SK-N-SH treated with all-trans-retinoic acid at 6 μM for 48 hours (cell line): ENCODE results near the gene SMARCA2.

Experiments
- ATAC-seq: fragments of 200-7000 bp; cut with Tn5 transposase; 3 replicates; pipeline ENCODE4 v1.9.1; 2020; ENCODE audit warnings: mild to moderate bottlenecking, moderate library complexity
- ARNTL ChIP-seq: fragments of 450-650 bp; formaldehyde crosslinking; IDR thresholded peaks from 2 replicates; pipeline ENCODE4 v1.5.0; 2020; ENCODE audit warnings: low read depth, mild to moderate bottlenecking, moderate library complexity, borderline replicate concordance
- BACH2 ChIP-seq: fragments of 250-450 bp; sonication (Bioruptor Pico); IDR thresholded peaks from 2 replicates; pipeline ENCODE4 v1.9.0; 2021; ENCODE audit warnings: mild to moderate bottlenecking, borderline replicate concordance
- CREB5 ChIP-seq: fragments of 250-450 bp; sonication (Bioruptor Pico); IDR thresholded peaks from 2 replicates; pipeline ENCODE4 v1.5.1; 2020; ENCODE audit warnings: low read depth, mild to moderate bottlenecking, moderate library complexity
- CSDC2 ChIP-seq: fragments of 250-450 bp; sonication (Bioruptor Pico); IDR thresholded peaks from 2 replicates; pipeline ENCODE4 v1.5.0; 2020; ENCODE audit warnings: mild to moderate bottlenecking, moderate library complexity
- CSRNP3 ChIP-seq: fragments of 250-450 bp; sonication (Bioruptor Pico); IDR thresholded peaks from 2 replicates; pipeline ENCODE4 v1.5.1; 2021; ENCODE audit warnings: mild to moderate bottlenecking, moderate library complexity
- ESRRG ChIP-seq: fragments of 250-450 bp; sonication (Bioruptor Pico); IDR thresholded peaks from 2 replicates; pipeline ENCODE4 v1.6.1; 2021; ENCODE audit warnings: mild to moderate bottlenecking
- GLIS3 ChIP-seq: fragments of 250-450 bp; sonication (Bioruptor Pico); IDR thresholded peaks from 2 replicates; pipeline ENCODE4 v1.5.0; 2020; ENCODE audit warnings: mild to moderate bottlenecking, moderate library complexity
- ISL1 ChIP-seq: fragments of 250-450 bp; sonication (Bioruptor Pico); IDR thresholded peaks from 2 replicates; pipeline ENCODE4 v2.1.2; 2022; ENCODE audit warnings: mild to moderate bottlenecking, moderate library complexity
- OSR1 ChIP-seq: fragments of 250-450 bp; sonication (Bioruptor Pico); IDR thresholded peaks from 2 replicates; pipeline ENCODE4 v1.8.0; 2022; ENCODE audit warnings: moderate library complexity, mild to moderate bottlenecking, inconsistent platforms
- PATZ1 ChIP-seq: fragments of 250-450 bp; sonication (Bioruptor Pico); IDR thresholded peaks from 2 replicates; pipeline ENCODE4 v1.8.0; 2020; ENCODE audit warnings: mild to moderate bottlenecking, moderate library complexity, borderline replicate concordance
- POU6F1 ChIP-seq: fragments of 250-450 bp; sonication (Bioruptor Pico); IDR thresholded peaks from 2 replicates; pipeline ENCODE4 v1.8.0; 2021; ENCODE audit warnings: low read depth, mild to moderate bottlenecking, moderate library complexity, borderline replicate concordance
- PPARA ChIP-seq: fragments of 250-450 bp; sonication (Bioruptor Pico); IDR thresholded peaks from 2 replicates; pipeline ENCODE4 v1.5.0; 2020; ENCODE audit warnings: mild to moderate bottlenecking, borderline replicate concordance
- RARB ChIP-seq: fragments of 250-450 bp; sonication (Bioruptor Pico); IDR thresholded peaks from 2 replicates; pipeline ENCODE4 v1.8.0; 2021; ENCODE audit warnings: mild to moderate bottlenecking, moderate library complexity
- SNAI2 ChIP-seq: fragments of 250-450 bp; sonication (Bioruptor Pico); IDR thresholded peaks from 2 replicates; pipeline ENCODE4 v1.5.0; 2020; ENCODE audit warnings: mild to moderate bottlenecking, moderate library complexity
- TCF4 ChIP-seq: fragments of 250-450 bp; sonication (Bioruptor Pico); IDR thresholded peaks from 2 replicates; pipeline ENCODE4 v1.8.0; 2021; ENCODE audit warnings: mild to moderate bottlenecking, moderate library complexity, borderline replicate concordance
- TSHZ2 ChIP-seq: fragments of 250-450 bp; sonication (Bioruptor Pico); IDR thresholded peaks from 2 replicates; pipeline ENCODE4 v1.5.0; 2020; ENCODE audit warnings: mild to moderate bottlenecking, moderate library complexity
- ZC3H10 ChIP-seq: fragments of 250-450 bp; sonication (Bioruptor Pico); IDR thresholded peaks from 2 replicates; pipeline ENCODE4 v1.5.1; 2021; ENCODE audit warnings: mild to moderate bottlenecking, moderate library complexity
- ZFP3 ChIP-seq: fragments of 250-450 bp; sonication (Bioruptor Pico); IDR thresholded peaks from 2 replicates; pipeline ENCODE4 v1.5.0; 2020; ENCODE audit warnings: mild to moderate bottlenecking, moderate library complexity
- ZFP30 ChIP-seq: fragments of 450-650 bp; formaldehyde crosslinking; IDR thresholded peaks from 2 replicates; pipeline ENCODE4 v1.5.0; 2022; ENCODE audit warnings: mild to moderate bottlenecking, moderate library complexity
- ZNF70 ChIP-seq: fragments of 450-650 bp; formaldehyde crosslinking; IDR thresholded peaks from 2 replicates; pipeline ENCODE4 v1.5.0; 2020; ENCODE audit warnings: mild to moderate bottlenecking, moderate library complexity
- ZNF8 ChIP-seq: fragments of 450-650 bp; formaldehyde crosslinking; IDR thresholded peaks from 2 replicates; pipeline ENCODE4 v1.5.0; 2020; ENCODE audit warnings: mild to moderate bottlenecking, moderate library complexity

The SMARCA2 gene

GRCh38 chr9:2174306-2174705, 159.2 kb downstream of the SMARCA2 start:
- ATAC-seq, result no peak
- TF ChIP-seq ZNF8 (CRISPR knock-in tag) (no peak), CSDC2 (no peak), BACH2 (CRISPR knock-in tag) (no peak), ZC3H10 (CRISPR knock-in tag) (no peak), SNAI2 (CRISPR knock-in tag) (no peak), POU6F1 (CRISPR knock-in tag) (no peak), GLIS3 (no peak), ZFP30 (no peak), RARB (CRISPR knock-in tag) (no peak)

- no peak for TF ChIP-seq GLIS3
- no peak for TF ChIP-seq SNAI2 (CRISPR knock-in tag)
- no peak for TF ChIP-seq ZFP3 (CRISPR knock-in tag)
- TF ChIP-seq ISL1 (CRISPR knock-in tag), result no peak
- no peak for TF ChIP-seq ZNF70 (CRISPR knock-in tag)
- no peak for TF ChIP-seq BACH2 (CRISPR knock-in tag)
- no peak for TF ChIP-seq TCF4 (CRISPR knock-in tag)
- no peak for TF ChIP-seq OSR1
- no peak for TF ChIP-seq ESRRG (CRISPR knock-in tag)
- no peak for TF ChIP-seq RARB (CRISPR knock-in tag)
- TF ChIP-seq ZFP30, result no peak
- TF ChIP-seq PATZ1 (CRISPR knock-in tag), result no peak
- no peak for TF ChIP-seq TSHZ2 (CRISPR knock-in tag)
- no peak for TF ChIP-seq ARNTL (CRISPR knock-in tag)
- no peak for TF ChIP-seq ZNF8 (CRISPR knock-in tag)
- no peak for TF ChIP-seq ZC3H10 (CRISPR knock-in tag)
- TF ChIP-seq, all 23 proteins: peak for 0
- ATAC-seq, result no peak
Observed at GRCh38 chr9:2174911-2175310, 159.8 kb downstream of the SMARCA2 start.

GRCh38 chr9:2177121-2177520, 162.0 kb downstream of the SMARCA2 start:
- no peak for TF ChIP-seq RARB (CRISPR knock-in tag)
- TF ChIP-seq ZNF8 (CRISPR knock-in tag), result no peak
- no peak for TF ChIP-seq ISL1 (CRISPR knock-in tag)
- TF ChIP-seq ARNTL (CRISPR knock-in tag), result no peak
- no peak for TF ChIP-seq BACH2 (CRISPR knock-in tag)
- TF ChIP-seq POU6F1 (CRISPR knock-in tag), result no peak
- TF ChIP-seq GLIS3, result no peak
- TF ChIP-seq TCF4 (CRISPR knock-in tag), result no peak
- no peak for TF ChIP-seq ZNF70 (CRISPR knock-in tag)
- TF ChIP-seq ESRRG (CRISPR knock-in tag), result no peak
- TF ChIP-seq CREB5, result no peak
- no peak for TF ChIP-seq ZFP30
- no peak for TF ChIP-seq CSDC2
- TF ChIP-seq TSHZ2 (CRISPR knock-in tag), result no peak
- no peak for TF ChIP-seq CSRNP3
- TF ChIP-seq ZFP3 (CRISPR knock-in tag), result no peak
- no peak for TF ChIP-seq PPARA (CRISPR knock-in tag)
- TF ChIP-seq OSR1, result no peak
- no peak for TF ChIP-seq SNAI2 (CRISPR knock-in tag)
- no peak for ATAC-seq
